ENCODE data around the gene ROCK2. TPM values are rescaled to one million over a fixed set of nuclear protein-coding genes. Genes with fewer than 3 reads are reported as not detected.

ROCK2 gene
- total RNA-seq, 4 donors from 2014 or later = 42.0 to 85.4 (median 70.7) TPM

DNA sequence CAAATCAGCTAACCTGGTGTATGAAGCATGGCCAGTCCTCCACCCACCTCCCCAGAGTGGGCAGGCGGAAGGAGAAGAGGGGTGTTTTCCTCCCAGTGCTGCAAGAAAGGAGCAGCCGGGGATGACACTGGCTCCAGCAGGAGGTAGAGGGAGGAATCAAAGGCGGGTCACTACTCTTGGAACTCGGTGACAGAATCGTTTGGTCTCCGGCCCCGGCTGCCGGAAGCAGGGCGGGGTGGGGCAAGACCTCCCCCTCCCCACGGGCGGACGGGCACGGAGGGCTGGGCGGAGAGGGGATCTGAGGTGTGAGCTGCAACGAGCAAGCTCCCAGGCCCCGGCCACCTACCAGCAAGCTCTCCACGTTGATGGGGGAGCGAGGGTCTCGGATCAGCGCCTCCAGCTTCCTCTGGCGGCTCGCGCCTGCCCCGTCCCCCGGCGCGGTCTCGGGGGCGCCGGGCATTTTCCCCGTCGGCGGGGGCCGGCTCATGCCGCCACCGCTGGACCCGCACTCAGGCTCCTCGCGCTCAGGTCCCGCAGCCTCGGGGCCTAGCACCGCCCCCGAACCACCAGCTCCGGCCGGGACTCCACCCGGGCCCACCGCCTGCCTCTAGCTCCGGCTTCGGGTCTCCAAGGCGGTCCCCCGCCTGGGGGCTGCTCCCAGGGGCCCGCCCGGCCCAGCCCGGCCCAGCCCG, 640 bp downstream of the ROCK2 start:
- in situ Hi-C loops (cut with MboI; ENCODE audit: low sequenced_read_pairs in 4 of 4) = loop anchor here in 1 of 4 donors (10.0 kb wide), 1 partner anchor 61 kb away; no protein-coding TSS in a partner anchor
- peak; percentile 38 to 57 for DNase-seq

DNA sequence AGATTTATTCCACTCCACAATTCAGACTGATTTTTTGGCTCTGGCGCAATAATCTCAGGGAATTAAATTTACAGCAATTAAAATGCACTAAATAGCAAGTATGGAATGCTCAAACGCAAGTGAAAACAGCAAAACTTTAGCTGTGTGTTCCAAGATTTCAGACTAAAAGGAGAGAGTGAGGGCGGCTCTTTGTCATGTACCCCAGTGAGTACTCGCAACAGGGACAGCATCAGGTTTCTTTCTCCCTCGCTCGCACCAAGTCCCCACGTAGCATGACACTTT, 1.1 kb downstream of the ROCK2 start:
- Histone ChIP-seq H3K27me3 (no peaks in the 10 kb centered on the region), H3K36me3 (no peaks in the 10 kb centered on the region), H3K4me1 (peaks cover 50 to 51% of the 10 kb centered on the region in 2 donors), H3K4me3 (peak overlapping the region; percentile 89 to 93 (median 90)), H3K27ac (peak overlapping the region; percentile 97 to 99 (median 98)), H3K9me3 (no peaks in the 10 kb centered on the region)
- intact Hi-C loops (cut with DNase I; ENCODE audit: low total_unique reads) = loop anchor here (2.0 to 5.0 kb wide), 2 partner anchors 71 to 106 kb away; no protein-coding TSS in a partner anchor
- in situ Hi-C loops (cut with MboI; ENCODE audit: low sequenced_read_pairs in 4 of 4) = loop anchor here in 1 of 4 donors (10.0 kb wide), 1 partner anchor 61 kb away; no protein-coding TSS in a partner anchor
- DNase-seq = no peak
- TF ChIP-seq, protein P1, sequence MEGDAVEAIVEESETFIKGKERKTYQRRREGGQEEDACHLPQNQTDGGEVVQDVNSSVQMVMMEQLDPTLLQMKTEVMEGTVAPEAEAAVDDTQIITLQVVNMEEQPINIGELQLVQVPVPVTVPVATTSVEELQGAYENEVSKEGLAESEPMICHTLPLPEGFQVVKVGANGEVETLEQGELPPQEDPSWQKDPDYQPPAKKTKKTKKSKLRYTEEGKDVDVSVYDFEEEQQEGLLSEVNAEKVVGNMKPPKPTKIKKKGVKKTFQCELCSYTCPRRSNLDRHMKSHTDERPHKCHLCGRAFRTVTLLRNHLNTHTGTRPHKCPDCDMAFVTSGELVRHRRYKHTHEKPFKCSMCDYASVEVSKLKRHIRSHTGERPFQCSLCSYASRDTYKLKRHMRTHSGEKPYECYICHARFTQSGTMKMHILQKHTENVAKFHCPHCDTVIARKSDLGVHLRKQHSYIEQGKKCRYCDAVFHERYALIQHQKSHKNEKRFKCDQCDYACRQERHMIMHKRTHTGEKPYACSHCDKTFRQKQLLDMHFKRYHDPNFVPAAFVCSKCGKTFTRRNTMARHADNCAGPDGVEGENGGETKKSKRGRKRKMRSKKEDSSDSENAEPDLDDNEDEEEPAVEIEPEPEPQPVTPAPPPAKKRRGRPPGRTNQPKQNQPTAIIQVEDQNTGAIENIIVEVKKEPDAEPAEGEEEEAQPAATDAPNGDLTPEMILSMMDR (IDR thresholded peaks at IDR 0.05 in 4 of 5, conservative IDR thresholded peaks at IDR 0.05 in 1 of 5) = no peak
- peak; percentile 42 to 46 for ATAC-seq

More for the DNA sequence above, 640 bp downstream of the ROCK2 start:
- H3K4me1 ChIP-seq = peaks cover 46% of the 10 kb centered on the region in 2 donors
- no peaks in the 10 kb centered on the region for H3K9me3 ChIP-seq
- intact Hi-C loops (cut with DNase I; ENCODE audit: low total_unique reads) = loop anchor here (1.0 to 5.0 kb wide), 5 partner anchors 27 to 188 kb away; partner anchors contain the start of gene SLC66A3
- ATAC-seq = peak; percentile 31 to 43
- H3K27ac ChIP-seq = peak overlapping the region; percentile 97 to 99 (median 98)
- TF ChIP-seq, protein P1 (IDR thresholded peaks at IDR 0.05 in 4 of 5, conservative IDR thresholded peaks at IDR 0.05 in 1 of 5) = no peak
- TF ChIP-seq POLR2A (IDR thresholded peaks at IDR 0.05) = peak; percentile 52 to 58
- H3K4me3 ChIP-seq = peak overlapping the region; percentile 89 to 93 (median 90)
- no peaks in the 10 kb centered on the region for H3K27me3 ChIP-seq
- H3K36me3 ChIP-seq = no peaks in the 10 kb centered on the region

DNA sequence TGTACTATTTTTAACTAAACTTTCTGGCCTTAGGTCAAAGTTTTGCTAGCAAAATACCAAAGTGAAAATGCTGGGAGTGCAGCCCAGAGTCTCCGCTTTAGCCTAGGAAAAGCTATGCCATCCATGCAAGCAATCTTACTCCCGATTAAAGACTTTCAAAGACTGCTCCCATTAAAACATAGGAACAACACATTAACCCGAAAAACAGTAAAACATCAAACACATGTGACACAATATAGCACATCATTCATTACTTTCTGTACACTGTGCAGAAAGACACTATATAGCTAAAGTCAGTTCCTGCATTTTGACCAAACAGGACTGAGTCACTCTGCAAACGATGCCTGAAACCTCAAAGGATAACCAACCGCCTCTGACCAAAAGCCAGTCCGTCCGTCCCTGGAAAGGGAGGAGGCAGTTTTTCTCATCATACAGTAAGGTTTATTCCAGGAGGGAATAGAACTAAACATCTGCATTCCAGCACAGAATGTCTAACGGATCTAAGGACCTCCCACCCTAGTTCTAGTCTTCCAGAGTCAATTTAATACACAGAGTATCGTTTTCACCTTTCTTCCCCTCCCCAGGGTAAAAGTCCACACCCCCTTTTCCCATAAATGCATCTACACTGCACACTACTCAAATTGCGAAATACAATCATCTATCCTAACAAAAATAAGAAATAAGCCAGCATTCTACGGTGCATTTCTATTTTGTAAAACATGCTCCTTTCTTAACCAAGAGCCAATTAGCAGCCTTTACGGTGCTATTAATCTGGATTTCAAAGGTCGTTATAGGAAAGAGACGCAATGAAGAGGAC, 1.7 kb downstream of the ROCK2 start:
- in situ Hi-C loops (cut with MboI; ENCODE audit: low sequenced_read_pairs in 4 of 4) = loop anchor here in 1 of 4 donors (10.0 kb wide), 1 partner anchor 62 kb away; no protein-coding TSS in a partner anchor
- peak overlapping the region; percentile 89 to 93 (median 90) for H3K4me3 ChIP-seq
- TF ChIP-seq, protein P1 (IDR thresholded peaks at IDR 0.05 in 4 of 5, conservative IDR thresholded peaks at IDR 0.05 in 1 of 5) = no peak
- peak in 1 of 2 donors; percentile 21 for TF ChIP-seq POLR2A (IDR thresholded peaks at IDR 0.05)
- no peaks in the 10 kb centered on the region for H3K9me3 ChIP-seq
- peaks cover 51 to 55% of the 10 kb centered on the region in 2 donors for H3K4me1 ChIP-seq
- DNase-seq = no peak
- intact Hi-C loops (cut with DNase I; ENCODE audit: low total_unique reads) = loop anchor here (2.0 to 5.0 kb wide), 2 partner anchors 72 to 105 kb away; no protein-coding TSS in a partner anchor
- H3K36me3 ChIP-seq = no peaks in the 10 kb centered on the region
- H3K27me3 ChIP-seq = no peaks in the 10 kb centered on the region
- ATAC-seq = peak; percentile 16 to 32
- H3K27ac ChIP-seq = peak overlapping the region; percentile 97 to 99 (median 98)

DNA sequence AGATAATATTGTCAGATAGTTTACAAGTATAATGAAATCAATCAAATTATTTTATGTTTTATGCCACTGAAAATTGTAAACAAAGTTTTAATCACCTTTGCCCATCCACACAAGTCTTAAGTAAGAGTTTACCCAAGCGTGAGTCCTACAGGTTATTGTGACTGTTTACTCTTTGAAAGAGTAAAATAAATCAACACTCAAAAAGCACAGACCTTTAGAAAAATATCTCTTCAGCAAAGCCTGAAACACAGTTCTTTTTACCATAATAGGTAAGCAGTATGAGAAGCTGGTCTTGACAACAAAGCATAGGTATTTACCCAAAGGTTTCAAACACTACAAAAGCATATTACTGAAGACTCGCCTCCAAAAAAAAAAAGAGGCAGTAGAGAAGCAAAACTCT, 3.7 kb downstream of the ROCK2 start:
- no peak for ATAC-seq
- no peak for DNase-seq
- Histone ChIP-seq H3K4me1 (peaks cover 47 to 52% of the 10 kb centered on the region in 2 donors), H3K27ac (peak overlapping the region; percentile 97 to 99 (median 98)), H3K27me3 (no peaks in the 10 kb centered on the region), H3K4me3 (peak overlapping the region in 3 of 4 donors; percentile 1 to 93 (median 6)), H3K36me3 (no peaks in the 10 kb centered on the region), H3K9me3 (no peaks in the 10 kb centered on the region)
- TF ChIP-seq, protein P1 (IDR thresholded peaks at IDR 0.05 in 4 of 5, conservative IDR thresholded peaks at IDR 0.05 in 1 of 5) = no peak
- TF ChIP-seq POLR2A (IDR thresholded peaks at IDR 0.05) = no peak
- in situ Hi-C loops (cut with MboI; ENCODE audit: low sequenced_read_pairs in 4 of 4) = loop anchor here in 1 of 4 donors (10.0 kb wide), 1 partner anchor 64 kb away; no protein-coding TSS in a partner anchor
- intact Hi-C loops (cut with DNase I; ENCODE audit: low total_unique reads) = loop anchor here (5.0 kb wide), 1 partner anchor 103 kb away; no protein-coding TSS in a partner anchor
